ENCODE results near the gene CNTNAP2. TPM values are rescaled to one million over a fixed set of nuclear protein-coding genes. Genes with fewer than 3 reads are reported as not detected.

Gene CNTNAP2
- total and polyA plus RNA-seq, 2 donors (not counting 1 experiment from before 2014, with no cell fraction given), result not detected

DNA sequence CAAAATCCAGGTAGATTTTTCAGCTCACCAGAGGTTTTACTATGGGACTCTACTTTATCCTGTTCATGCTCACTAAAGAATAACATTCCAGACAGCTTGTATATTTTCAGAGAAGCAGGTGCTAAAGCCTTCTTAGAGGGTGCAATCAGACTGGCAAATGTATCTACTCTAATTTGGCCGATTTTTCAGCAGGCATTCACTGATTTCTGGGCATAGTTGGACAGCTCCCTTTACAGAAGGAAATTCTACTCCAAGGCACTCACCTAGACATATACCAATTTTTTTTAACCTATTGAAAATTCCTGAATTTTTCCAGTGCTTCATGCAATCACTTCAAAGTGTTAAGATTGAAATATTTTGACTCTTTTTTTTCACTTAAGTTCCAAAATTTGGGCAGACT, 3.8 kb upstream of the CNTNAP2 start:
- Histone ChIP-seq H3K4me1 (ENCODE audit: control insufficient read depth, extremely low read depth, insufficient read depth, low read length) (no peaks in the 10 kb centered on the region), H3K36me3 (ENCODE audit: control insufficient read depth, insufficient read depth, low read length) (no peaks in the 10 kb centered on the region), H3K79me2 (ENCODE audit: control insufficient read depth, insufficient read depth, low read length) (no peaks in the 10 kb centered on the region), H3K4me3 (replicated peaks in 1 of 4; ENCODE audit: control extremely low read depth in 1 of 4, insufficient read depth in 1 of 4, low read depth in 3 of 4, low read length in 4 of 4) (no peak overlapping the region), H2AFZ (ENCODE audit: low read length) (no peak overlapping the region), H3K9ac (ENCODE audit: insufficient read depth, low read length) (no peak overlapping the region), H3K27me3 (ENCODE audit: control insufficient read depth, insufficient read depth, low read length) (no peaks in the 10 kb centered on the region), H3K4me2 (ENCODE audit: extremely low read depth, insufficient read depth, low read length) (no peak overlapping the region), H4K20me1 (ENCODE audit: control insufficient read depth, extremely low read depth, insufficient read depth, low read length) (no peaks in the 10 kb centered on the region), H3K9me3 (ENCODE audit: control insufficient read depth, insufficient read depth, low read depth, low read length) (no peaks in the 10 kb centered on the region), H3K27ac (ENCODE audit: insufficient read depth, low read length) (no peak overlapping the region)
- no peak for DNase-seq (ENCODE audit: low read depth in 2 of 2)
- no peak for TF ChIP-seq EZH2 (IDR thresholded peaks at IDR 0.05; ENCODE audit: low read length, missing control alignments)
- TF ChIP-seq, protein P1, sequence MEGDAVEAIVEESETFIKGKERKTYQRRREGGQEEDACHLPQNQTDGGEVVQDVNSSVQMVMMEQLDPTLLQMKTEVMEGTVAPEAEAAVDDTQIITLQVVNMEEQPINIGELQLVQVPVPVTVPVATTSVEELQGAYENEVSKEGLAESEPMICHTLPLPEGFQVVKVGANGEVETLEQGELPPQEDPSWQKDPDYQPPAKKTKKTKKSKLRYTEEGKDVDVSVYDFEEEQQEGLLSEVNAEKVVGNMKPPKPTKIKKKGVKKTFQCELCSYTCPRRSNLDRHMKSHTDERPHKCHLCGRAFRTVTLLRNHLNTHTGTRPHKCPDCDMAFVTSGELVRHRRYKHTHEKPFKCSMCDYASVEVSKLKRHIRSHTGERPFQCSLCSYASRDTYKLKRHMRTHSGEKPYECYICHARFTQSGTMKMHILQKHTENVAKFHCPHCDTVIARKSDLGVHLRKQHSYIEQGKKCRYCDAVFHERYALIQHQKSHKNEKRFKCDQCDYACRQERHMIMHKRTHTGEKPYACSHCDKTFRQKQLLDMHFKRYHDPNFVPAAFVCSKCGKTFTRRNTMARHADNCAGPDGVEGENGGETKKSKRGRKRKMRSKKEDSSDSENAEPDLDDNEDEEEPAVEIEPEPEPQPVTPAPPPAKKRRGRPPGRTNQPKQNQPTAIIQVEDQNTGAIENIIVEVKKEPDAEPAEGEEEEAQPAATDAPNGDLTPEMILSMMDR (conservative IDR thresholded peaks at IDR 0.05 in 1 of 2, IDR thresholded peaks at IDR 0.05 in 1 of 2; ENCODE audit: low read depth in 1 of 2, low read length in 2 of 2), result no peak

GRCh38 chr7:146115548-146115850, 1.1 kb upstream of the CNTNAP2 start:
- H3K79me2 ChIP-seq (ENCODE audit: control insufficient read depth, insufficient read depth, low read length), result no peaks in the 10 kb centered on the region
- H3K36me3 ChIP-seq (ENCODE audit: control insufficient read depth, insufficient read depth, low read length), result no peaks in the 10 kb centered on the region
- DNase-seq (ENCODE audit: low read depth in 2 of 2), result no peak
- no peaks in the 10 kb centered on the region for H3K4me1 ChIP-seq (ENCODE audit: control insufficient read depth, extremely low read depth, insufficient read depth, low read length)
- no peak for TF ChIP-seq EZH2 (IDR thresholded peaks at IDR 0.05; ENCODE audit: low read length, missing control alignments)
- H3K27ac ChIP-seq (ENCODE audit: insufficient read depth, low read length), result no peak overlapping the region
- H2AFZ ChIP-seq (ENCODE audit: low read length), result no peak overlapping the region
- no peaks in the 10 kb centered on the region for H3K27me3 ChIP-seq (ENCODE audit: control insufficient read depth, insufficient read depth, low read length)
- no peaks in the 10 kb centered on the region for H3K9me3 ChIP-seq (ENCODE audit: control insufficient read depth, insufficient read depth, low read depth, low read length)
- H3K9ac ChIP-seq (ENCODE audit: insufficient read depth, low read length), result no peak overlapping the region
- H3K4me2 ChIP-seq (ENCODE audit: extremely low read depth, insufficient read depth, low read length), result no peak overlapping the region
- H4K20me1 ChIP-seq (ENCODE audit: control insufficient read depth, extremely low read depth, insufficient read depth, low read length), result no peaks in the 10 kb centered on the region
- H3K4me3 ChIP-seq (replicated peaks in 1 of 4; ENCODE audit: control extremely low read depth in 1 of 4, insufficient read depth in 1 of 4, low read depth in 3 of 4, low read length in 4 of 4), result peak overlapping the region in 1 of 4 experiments; percentile 49

- no peak overlapping the region for H3K27ac ChIP-seq (ENCODE audit: insufficient read depth, low read length)
- no peak overlapping the region for H2AFZ ChIP-seq (ENCODE audit: low read length)
- no peaks in the 10 kb centered on the region for H3K4me1 ChIP-seq (ENCODE audit: control insufficient read depth, extremely low read depth, insufficient read depth, low read length)
- no peak overlapping the region for H3K9ac ChIP-seq (ENCODE audit: insufficient read depth, low read length)
- no peak overlapping the region for H3K4me2 ChIP-seq (ENCODE audit: extremely low read depth, insufficient read depth, low read length)
- TF ChIP-seq, protein P1 (conservative IDR thresholded peaks at IDR 0.05 in 1 of 2, IDR thresholded peaks at IDR 0.05 in 1 of 2; ENCODE audit: low read depth in 1 of 2, low read length in 2 of 2), result no peak
- TF ChIP-seq EZH2 (IDR thresholded peaks at IDR 0.05; ENCODE audit: low read length, missing control alignments), result no peak
- H3K36me3 ChIP-seq (ENCODE audit: control insufficient read depth, insufficient read depth, low read length), result no peaks in the 10 kb centered on the region
- H3K79me2 ChIP-seq (ENCODE audit: control insufficient read depth, insufficient read depth, low read length), result no peaks in the 10 kb centered on the region
- DNase-seq (ENCODE audit: low read depth in 2 of 2), result peak; percentile 46 to 67
- no peaks in the 10 kb centered on the region for H3K27me3 ChIP-seq (ENCODE audit: control insufficient read depth, insufficient read depth, low read length)
- H4K20me1 ChIP-seq (ENCODE audit: control insufficient read depth, extremely low read depth, insufficient read depth, low read length), result no peaks in the 10 kb centered on the region
- H3K4me3 ChIP-seq (replicated peaks in 1 of 4; ENCODE audit: control extremely low read depth in 1 of 4, insufficient read depth in 1 of 4, low read depth in 3 of 4, low read length in 4 of 4), result peak overlapping the region in 2 of 4 experiments; percentile 30 to 67
- no peaks in the 10 kb centered on the region for H3K9me3 ChIP-seq (ENCODE audit: control insufficient read depth, insufficient read depth, low read depth, low read length)
These were observed 615 bp upstream of the CNTNAP2 start for GRCh38 chr7:146115851-146116520.

Measured in fibroblast of lung (primary cell).